B cell (primary cell): ENCODE results near the gene ZNF157. TPM values are rescaled to one million over a fixed set of nuclear protein-coding genes. Genes with fewer than 3 reads are reported as not detected.

Source experiments
- ATAC-seq: fragments of 200-7000 bp; cut with Tn5 transposase; one replicate; pipeline ENCODE4 v1.10.0; 2021; ENCODE audit warnings: low read depth, mild to moderate bottlenecking, moderate number of reproducible peaks, moderate library complexity
- CTCF ChIA-PET: fragments of 350-600 bp; sonication (Branson Sonifier 250); formaldehyde crosslinking; loops from one replicate; lab custom pipeline; 2021; ENCODE audit warnings: antibody characterized with exemption, inconsistent platforms; lab: Charles Lee
- POLR2A ChIA-PET: fragments of 350-600 bp; sonication (Branson Sonifier 250); formaldehyde crosslinking; loops from one replicate; lab custom pipeline; 2021; ENCODE audit warnings: antibody characterized with exemption; lab: Charles Lee
- DNase-seq: peaks from one replicate; pipeline ENCODE4 v3.0.0; 2013
- H2AFZ ChIP-seq: 2 replicates; pipeline ENCODE4 v1.6.1; 2012; ENCODE audit warnings: mild to moderate bottlenecking, low read depth, low read length; ENCODE audit not compliant: insufficient read depth, poor library complexity, severe bottlenecking
- H3K27ac ChIP-seq, 2 donors: 1 replicate in 1 of 2; 2 replicates in 1 of 2; pipeline ENCODE4 v1.5.1; 2012 to 2013; ENCODE audit warnings: low read length in 2 of 2, mild to moderate bottlenecking in 2 of 2, moderate library complexity in 1 of 2
- H3K27me3 ChIP-seq, 4 experiments: fragments of 200-600 bp in 1 of 4; sonication (generic) in 1 of 4; replicated peaks in 1 of 4; 1 replicate in 2 of 4; 2 replicates in 2 of 4; pipeline versions ENCODE4 v1.6.1 to v1.7.0; 2013 to 2016; ENCODE audit warnings: low read length in 3 of 4, mild to moderate bottlenecking in 2 of 4, mixed read lengths in 1 of 4, moderate library complexity in 1 of 4; ENCODE audit not compliant: insufficient read depth in 4 of 4, control insufficient read depth in 3 of 4; ENCODE audit errors: control extremely low read depth in 1 of 4
- H3K36me3 ChIP-seq, 2 experiments: replicated peaks in 1 of 2; 1 replicate in 1 of 2; 2 replicates in 1 of 2; pipeline versions ENCODE4 v1.6.1 to v1.7.1; 2013; ENCODE audit warnings: low read length in 1 of 2; ENCODE audit not compliant: insufficient read depth in 2 of 2, control insufficient read depth in 1 of 2; ENCODE audit errors: control extremely low read depth in 1 of 2, extremely low read depth in 1 of 2
- H3K4me1 ChIP-seq, 2 donors: fragments of 200-600 bp in 1 of 2; sonication (generic) in 1 of 2; 1 replicate in 1 of 2; 2 replicates in 1 of 2; pipeline versions ENCODE4 v1.5.1 to v1.6.1; 2013 to 2017; ENCODE audit warnings: low read length in 2 of 2; ENCODE audit not compliant: control insufficient read depth in 2 of 2, insufficient read depth in 2 of 2
- H3K4me2 ChIP-seq: replicated peaks from 2 replicates; pipeline ENCODE3; 2012; ENCODE audit warnings: mild to moderate bottlenecking, low read depth, low read length; ENCODE audit not compliant: poor library complexity, severe bottlenecking
- H3K4me3 ChIP-seq, 5 experiments: fragments of 200-600 bp in 1 of 5; sonication (generic) in 1 of 5; 1 replicate in 3 of 5; 2 replicates in 2 of 5; pipeline versions ENCODE4 v1.5.1 to v1.7.0; 2011 to 2016; ENCODE audit warnings: low read length in 4 of 5, mild to moderate bottlenecking in 4 of 5, low read depth in 2 of 5, control low read depth in 1 of 5, moderate library complexity in 1 of 5; ENCODE audit not compliant: insufficient read depth in 1 of 5; ENCODE audit errors: control extremely low read depth in 1 of 5, extremely low read depth in 1 of 5
- H3K79me2 ChIP-seq: fragments of 200-600 bp; sonication (generic); one replicate; pipeline ENCODE4 v1.6.0; 2016; ENCODE audit warnings: low read length; ENCODE audit not compliant: control insufficient read depth, insufficient read depth
- H3K9ac ChIP-seq: fragments of 200-600 bp; sonication (generic); 2 replicates; pipeline ENCODE4 v1.6.1; 2017; ENCODE audit warnings: mild to moderate bottlenecking, low read length, moderate library complexity
- H3K9me3 ChIP-seq, 3 donors: one replicate each; pipeline versions ENCODE4 v1.6.1 to v1.7.1; 2013; ENCODE audit warnings: low read length in 2 of 3; ENCODE audit not compliant: control insufficient read depth in 2 of 3, insufficient read depth in 1 of 3; ENCODE audit errors: control extremely low read depth in 1 of 3
- H4K20me1 ChIP-seq: 2 replicates; pipeline ENCODE4 v1.6.0; 2012; ENCODE audit warnings: mild to moderate bottlenecking, low read length; ENCODE audit not compliant: insufficient read depth, control insufficient read depth, poor library complexity, severe bottlenecking
- H3K27ac Mint-ChIP-seq: one replicate; pipeline ENCODE4 v1.8.0; 2021; ENCODE audit warnings: mixed read lengths
- H3K27me3 Mint-ChIP-seq: one replicate; pipeline ENCODE4 v1.8.0; 2021; ENCODE audit warnings: mixed read lengths
- H3K4me1 Mint-ChIP-seq: one replicate; pipeline ENCODE4 v1.8.0; 2021; ENCODE audit warnings: mixed read lengths
- H3K4me3 Mint-ChIP-seq: one replicate; pipeline ENCODE4 v1.8.0; 2021; ENCODE audit warnings: mixed read lengths
- H3K9me3 Mint-ChIP-seq: one replicate; pipeline ENCODE4 v1.8.0; 2022; ENCODE audit warnings: mixed read lengths; ENCODE audit not compliant: insufficient read depth
- CTCF ChIP-seq: fragments of 200-600 bp; IDR thresholded peaks from one replicate; pipeline ENCODE4 v1.8.0; 2022; ENCODE audit warnings: antibody characterized with exemption, mild to moderate bottlenecking
- EZH2 ChIP-seq: IDR thresholded peaks from 2 replicates; pipeline ENCODE4 v1.6.1; 2012; ENCODE audit warnings: borderline replicate concordance, low read depth, mild to moderate bottlenecking, moderate library complexity, low read length; ENCODE audit not compliant: insufficient read depth, poor library complexity, severe bottlenecking
- WGBS: methylation state at CpG from one replicate; pipeline ENCODE4 v1.1.5; 2013; ENCODE audit warnings: missing lambda C conversion rate; ENCODE audit not compliant: insufficient coverage; 5-methylcytosine and 5-hydroxymethylcytosine counted together
- intact Hi-C: fragments of 100-400 bp; cut with micrococcal nuclease; formaldehyde crosslinking; loops from one replicate; pipeline ENCODE4 v1.10.0; 2022
- polyA minus RNA-seq: library from RNA; depleted of rRNA, polyadenylated mRNA; stranded (reverse); fragments of >200 nt; gene quantifications from 2 replicates; pipeline ENCODE4 v1.2.3, GENCODE V29; 2012
- polyA plus RNA-seq: library from polyadenylated mRNA; depleted of rRNA; stranded (reverse); fragments of >200 nt; gene quantifications from 2 replicates; pipeline ENCODE4 v1.2.3, GENCODE V29; 2012
- total RNA-seq, 2 donors: library from RNA; stranded (reverse); fragments of 120-200 nt in 1 of 2; gene quantifications; 1 replicate in 1 of 2; 2 replicates in 1 of 2; pipeline versions ENCODE4 v1.2.3 to v1.2.4, GENCODE V29; 2013 to 2022

Gene ZNF157
- total RNA-seq (0.99 and 1.1 TPM in 2 replicates), polyA plus RNA-seq (0.28 and 0.52 TPM in 2 replicates), polyA minus RNA-seq (0.34 and 1.2 TPM in 2 replicates)
- total RNA-seq (2013) = 1.3 TPM

DNA sequence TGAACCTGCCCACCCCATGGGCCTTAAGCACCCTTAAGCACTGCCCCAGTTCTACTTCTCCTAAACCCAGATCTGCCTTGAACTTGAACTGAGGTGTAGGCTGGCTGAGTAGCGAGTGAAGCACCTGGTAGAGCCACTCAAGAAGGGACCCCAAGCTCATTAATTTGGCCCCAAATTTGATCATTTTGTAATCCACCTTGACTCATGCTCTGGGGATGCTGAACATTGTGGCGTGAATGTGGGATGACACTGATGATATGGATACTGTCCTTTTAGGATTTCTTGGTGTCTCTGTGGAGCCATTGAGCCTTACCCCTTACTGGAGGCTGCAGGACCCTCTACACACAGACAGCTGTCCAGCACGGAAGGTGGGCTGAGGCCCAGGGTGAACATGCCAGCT lies at the start of gene ZNF157:
ZNF157 (plus strand) TSS at position 301 of the 400 bp plus-strand sequence; CDS start at position 392, 91 bp downstream.
- WGBS = no CpG with 5 or more reads among the region's 3 CpGs
- H3K27ac Mint-ChIP-seq = no peak within 1 kb of the TSS
- Histone ChIP-seq H3K4me1 (peaks cover 0 to 9% of the 10 kb centered on the region in 2 donors), H3K27me3 (no peaks in the 10 kb centered on the region), H3K4me2 (no peak within 1 kb of the TSS), H4K20me1 (no peaks in the 10 kb centered on the region), H3K27ac (no peak within 1 kb of the TSS), H3K4me3 (no peak within 1 kb of the TSS), H3K79me2 (no peaks in the 10 kb centered on the region), H3K36me3 (no peaks in the 10 kb centered on the region), H2AFZ (no peak within 1 kb of the TSS), H3K9ac (no peak within 1 kb of the TSS), H3K9me3 (no peaks in the 10 kb centered on the region)
- no peaks in the 10 kb centered on the region for H3K9me3 Mint-ChIP-seq
- H3K4me3 Mint-ChIP-seq = no peak within 1 kb of the TSS
- no peak for TF ChIP-seq EZH2
- TF ChIP-seq CTCF = no peak
- POLR2A ChIA-PET = no interaction called here
- CTCF ChIA-PET = interaction anchor here (1.3 to 1.6 kb wide), 2 partner anchors 13 to 15 kb away, joined by 4 to 9 read pairs; no protein-coding TSS in a partner anchor
- H3K4me1 Mint-ChIP-seq = peaks cover 14% of the 10 kb centered on the region
- H3K27me3 Mint-ChIP-seq = no peaks in the 10 kb centered on the region
- ATAC-seq (no peak), DNase-seq (no peak)
- intact Hi-C loops = no loop called here

- ChIA-PET CTCF (no interaction called here), POLR2A (no interaction called here)
- Histone ChIP-seq H3K36me3 (no peaks in the 10 kb centered on the region), H3K9ac (no peak overlapping the region), H2AFZ (no peak overlapping the region), H3K27me3 (no peaks in the 10 kb centered on the region), H3K27ac (no peak overlapping the region), H3K9me3 (no peaks in the 10 kb centered on the region), H3K79me2 (no peaks in the 10 kb centered on the region), H4K20me1 (no peaks in the 10 kb centered on the region), H3K4me2 (no peak overlapping the region), H3K4me1 (no peaks in the 10 kb centered on the region), H3K4me3 (no peak overlapping the region)
- H3K4me3 Mint-ChIP-seq = no peak overlapping the region
- ATAC-seq = no peak
- no peak for DNase-seq
- intact Hi-C loops = no loop called here
- H3K9me3 Mint-ChIP-seq = no peaks in the 10 kb centered on the region
- TF ChIP-seq CTCF (no peak), EZH2 (no peak)
- no peaks in the 10 kb centered on the region for H3K27me3 Mint-ChIP-seq
- no CpG with 5 or more reads among the region's 19 CpGs for WGBS
- no peaks in the 10 kb centered on the region for H3K4me1 Mint-ChIP-seq
- no peak overlapping the region for H3K27ac Mint-ChIP-seq
Observed at GRCh38 chrX:47321386-47321785, 49.0 kb upstream of the ZNF157 start.
